D721Med (cell line): ENCODE results near the gene LZTS2.
A peak's percentile ranks its signal among the peaks of the same experiment; 100 is the strongest.

Source experiments
- DNase-seq: peaks from one replicate; pipeline ENCODE4 v3.0.0; 2011; ENCODE audit warnings: low spot score; ENCODE audit not compliant: insufficient read length
- FAIRE-seq: peaks from 2 replicates; lab custom pipeline; 2011; peaks lifted over from hg19 to GRCh38; lab: Jason Lieb, UNC
- TF ChIP-seq, protein P1 (sequence below): IDR thresholded peaks from 2 replicates; pipeline ENCODE4 v1.5.1; 2012; ENCODE audit warnings: mild to moderate bottlenecking, control low read depth; ENCODE audit not compliant: insufficient read depth; ENCODE audit errors: missing control alignments

LZTS2 gene, protein sequence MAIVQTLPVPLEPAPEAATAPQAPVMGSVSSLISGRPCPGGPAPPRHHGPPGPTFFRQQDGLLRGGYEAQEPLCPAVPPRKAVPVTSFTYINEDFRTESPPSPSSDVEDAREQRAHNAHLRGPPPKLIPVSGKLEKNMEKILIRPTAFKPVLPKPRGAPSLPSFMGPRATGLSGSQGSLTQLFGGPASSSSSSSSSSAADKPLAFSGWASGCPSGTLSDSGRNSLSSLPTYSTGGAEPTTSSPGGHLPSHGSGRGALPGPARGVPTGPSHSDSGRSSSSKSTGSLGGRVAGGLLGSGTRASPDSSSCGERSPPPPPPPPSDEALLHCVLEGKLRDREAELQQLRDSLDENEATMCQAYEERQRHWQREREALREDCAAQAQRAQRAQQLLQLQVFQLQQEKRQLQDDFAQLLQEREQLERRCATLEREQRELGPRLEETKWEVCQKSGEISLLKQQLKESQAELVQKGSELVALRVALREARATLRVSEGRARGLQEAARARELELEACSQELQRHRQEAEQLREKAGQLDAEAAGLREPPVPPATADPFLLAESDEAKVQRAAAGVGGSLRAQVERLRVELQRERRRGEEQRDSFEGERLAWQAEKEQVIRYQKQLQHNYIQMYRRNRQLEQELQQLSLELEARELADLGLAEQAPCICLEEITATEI

DNA sequence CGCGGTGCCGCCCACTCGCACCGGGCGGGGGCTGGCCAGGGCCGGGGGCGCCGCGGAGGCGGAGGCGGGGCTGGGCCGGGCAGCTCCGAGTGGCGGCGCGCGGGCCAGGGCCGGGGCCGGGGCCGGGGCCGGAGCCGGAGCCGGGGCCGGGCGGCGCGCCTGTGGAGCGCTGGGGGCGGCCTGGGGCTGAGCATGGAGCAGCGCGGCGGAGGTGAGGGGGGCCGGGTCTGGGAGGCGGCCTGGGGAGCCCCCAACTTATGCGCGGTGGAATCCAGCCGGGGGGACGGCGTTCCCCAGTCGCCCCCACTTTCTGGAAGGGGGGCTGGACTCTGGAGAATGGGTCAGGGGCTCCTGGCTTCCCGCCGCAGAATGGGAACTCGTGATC, at the start of gene LZTS2:
TSS of gene LZTS2 (plus strand) at position 67 of the 385 bp plus-strand sequence. CDS start 2,731 bp downstream, outside the sequence.
- TF ChIP-seq, protein P1, sequence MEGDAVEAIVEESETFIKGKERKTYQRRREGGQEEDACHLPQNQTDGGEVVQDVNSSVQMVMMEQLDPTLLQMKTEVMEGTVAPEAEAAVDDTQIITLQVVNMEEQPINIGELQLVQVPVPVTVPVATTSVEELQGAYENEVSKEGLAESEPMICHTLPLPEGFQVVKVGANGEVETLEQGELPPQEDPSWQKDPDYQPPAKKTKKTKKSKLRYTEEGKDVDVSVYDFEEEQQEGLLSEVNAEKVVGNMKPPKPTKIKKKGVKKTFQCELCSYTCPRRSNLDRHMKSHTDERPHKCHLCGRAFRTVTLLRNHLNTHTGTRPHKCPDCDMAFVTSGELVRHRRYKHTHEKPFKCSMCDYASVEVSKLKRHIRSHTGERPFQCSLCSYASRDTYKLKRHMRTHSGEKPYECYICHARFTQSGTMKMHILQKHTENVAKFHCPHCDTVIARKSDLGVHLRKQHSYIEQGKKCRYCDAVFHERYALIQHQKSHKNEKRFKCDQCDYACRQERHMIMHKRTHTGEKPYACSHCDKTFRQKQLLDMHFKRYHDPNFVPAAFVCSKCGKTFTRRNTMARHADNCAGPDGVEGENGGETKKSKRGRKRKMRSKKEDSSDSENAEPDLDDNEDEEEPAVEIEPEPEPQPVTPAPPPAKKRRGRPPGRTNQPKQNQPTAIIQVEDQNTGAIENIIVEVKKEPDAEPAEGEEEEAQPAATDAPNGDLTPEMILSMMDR: no peak
- FAIRE-seq (no peak), DNase-seq (no peak)

DNA sequence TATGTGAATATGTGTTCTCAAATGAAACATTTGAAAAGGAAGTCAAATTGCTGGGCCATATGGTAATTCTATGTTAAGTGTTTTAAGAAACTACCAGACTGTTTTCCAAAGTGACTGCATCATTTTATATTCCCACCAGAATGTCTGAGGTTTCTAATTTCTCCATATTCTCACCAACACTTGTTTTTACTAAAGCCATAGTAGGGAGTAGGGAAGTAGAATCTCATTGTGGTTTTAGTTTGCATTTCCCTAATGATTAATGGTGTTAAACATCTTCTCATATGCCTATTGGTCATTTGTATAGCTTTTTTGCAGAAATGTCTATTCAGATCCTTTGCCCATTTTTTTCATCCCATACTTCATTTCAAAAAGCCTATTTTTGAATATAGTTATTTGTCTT, 39.4 kb upstream of the LZTS2 start:
- FAIRE-seq: peak; percentile 91
- no peak for DNase-seq
- TF ChIP-seq, protein P1: no peak

DNA sequence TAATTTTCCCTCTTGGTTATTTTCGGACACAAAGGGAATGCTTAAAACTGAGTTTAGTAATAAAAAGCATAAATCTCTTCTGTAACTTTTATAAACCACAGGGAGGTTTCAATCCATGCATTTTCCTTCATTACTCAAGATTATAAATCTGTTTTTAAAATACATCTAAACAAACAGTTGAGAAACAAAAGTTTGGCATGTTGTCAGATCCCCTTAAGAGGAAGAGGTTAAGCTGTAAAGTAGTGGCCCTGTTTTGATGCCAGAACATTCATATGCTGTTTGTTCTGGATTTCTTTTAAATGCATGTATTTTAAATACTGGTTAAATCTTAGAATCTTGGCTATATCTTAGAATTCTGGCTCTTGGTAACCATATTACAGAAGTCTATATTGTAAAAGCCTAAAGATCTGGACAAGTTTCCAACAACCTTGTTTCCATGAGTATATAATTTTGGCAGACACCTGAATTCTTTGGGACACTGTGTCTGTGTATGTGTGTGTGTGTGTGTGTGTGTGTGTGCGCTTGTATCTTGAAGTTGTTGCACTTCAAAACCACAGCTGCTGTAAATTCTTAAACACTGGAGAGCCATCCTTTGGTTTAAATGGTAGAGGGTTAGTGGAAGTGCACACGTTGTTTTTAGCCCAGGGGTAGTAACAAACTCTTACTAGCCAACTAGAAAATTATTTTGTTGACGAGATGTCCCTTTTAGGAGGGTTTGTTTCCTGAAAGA, 37.1 kb upstream of the LZTS2 start:
- TF ChIP-seq, protein P1: no peak

DNA sequence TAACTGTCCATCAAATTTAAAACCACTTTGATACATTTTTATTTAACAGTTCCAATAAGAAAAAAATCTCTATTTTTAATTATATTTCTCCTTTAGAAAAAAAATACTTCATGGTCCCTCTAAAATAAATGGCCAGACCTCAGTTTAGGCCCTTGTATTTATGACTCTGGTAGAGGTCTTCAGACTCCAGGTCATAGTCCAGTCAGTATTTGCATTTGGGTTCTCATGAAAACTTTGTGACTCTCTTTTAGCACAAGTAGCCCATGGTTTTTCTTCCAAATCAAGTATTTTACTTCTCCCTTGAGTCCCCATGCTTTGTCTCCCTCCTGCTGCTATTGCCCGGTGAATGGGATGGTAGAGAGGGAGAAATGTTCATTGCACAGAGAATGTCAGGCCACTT, 35.8 kb upstream of the LZTS2 start:
- FAIRE-seq: no peak
- TF ChIP-seq, protein P1: no peak
- DNase-seq: no peak

More for the DNA sequence above, 37.1 kb upstream of the LZTS2 start:
- DNase-seq: no peak
- no peak for FAIRE-seq

DNA sequence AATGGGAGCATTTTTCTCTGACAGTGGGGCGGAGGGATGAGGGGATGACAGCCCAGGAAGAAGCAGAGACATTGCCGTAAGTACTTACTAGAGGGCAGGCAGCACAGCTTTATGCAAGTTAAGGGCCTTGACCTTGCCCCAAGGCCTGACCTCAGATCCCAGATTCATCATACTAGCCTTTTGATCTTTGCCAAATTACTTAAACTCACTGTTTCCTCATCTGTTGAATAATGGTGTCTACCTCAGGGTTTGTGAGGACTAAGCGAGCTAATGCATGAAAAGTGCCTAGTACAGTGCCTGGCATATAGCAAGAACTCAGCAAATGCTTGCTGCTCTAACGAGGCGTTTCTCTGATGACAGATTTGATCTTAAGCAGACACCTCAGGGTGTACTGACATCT, 33.8 kb upstream of the LZTS2 start:
- TF ChIP-seq, protein P1: no peak
- no peak for FAIRE-seq
- DNase-seq: no peak

DNA sequence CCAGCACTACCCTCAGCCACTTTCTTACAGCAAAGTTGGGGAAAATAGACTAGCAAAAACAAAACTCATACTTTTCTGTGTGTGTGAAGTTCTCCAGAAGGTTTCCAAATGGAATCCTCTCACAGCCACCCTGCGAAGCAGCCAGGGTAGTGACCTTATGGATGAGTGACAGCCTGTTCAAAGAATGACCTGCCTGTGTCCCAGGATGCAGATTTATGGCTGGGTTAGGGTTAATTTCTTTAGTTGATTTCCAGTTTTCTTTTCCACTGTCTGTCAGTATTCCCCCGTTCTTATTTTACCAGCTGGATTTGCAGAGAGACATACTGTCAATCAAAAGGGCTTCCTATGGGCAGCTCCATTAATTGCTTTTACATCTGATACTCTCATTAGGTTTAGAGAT, 32.7 kb upstream of the LZTS2 start:
- no peak for FAIRE-seq
- TF ChIP-seq, protein P1: no peak
- no peak for DNase-seq
